ENCODE results near the gene HNF4A.

DNA sequence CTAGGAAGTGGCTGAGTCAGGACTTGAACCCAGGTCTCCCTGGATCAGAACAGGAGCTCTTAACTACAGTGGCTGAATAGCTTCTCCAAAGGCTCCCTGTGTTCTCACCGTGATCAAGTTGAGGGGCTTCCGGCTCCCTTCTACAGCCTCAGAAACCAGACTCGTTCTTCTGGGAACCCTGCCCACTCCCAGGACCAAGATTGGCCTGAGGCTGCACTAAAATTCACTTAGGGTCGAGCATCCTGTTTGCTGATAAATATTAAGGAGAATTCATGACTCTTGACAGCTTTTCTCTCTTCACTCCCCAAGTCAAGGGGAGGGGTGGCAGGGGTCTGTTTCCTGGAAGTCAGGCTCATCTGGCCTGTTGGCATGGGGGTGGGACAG, 75.6 kb downstream of the HNF4A start:
- TF ChIP-seq, protein P1, sequence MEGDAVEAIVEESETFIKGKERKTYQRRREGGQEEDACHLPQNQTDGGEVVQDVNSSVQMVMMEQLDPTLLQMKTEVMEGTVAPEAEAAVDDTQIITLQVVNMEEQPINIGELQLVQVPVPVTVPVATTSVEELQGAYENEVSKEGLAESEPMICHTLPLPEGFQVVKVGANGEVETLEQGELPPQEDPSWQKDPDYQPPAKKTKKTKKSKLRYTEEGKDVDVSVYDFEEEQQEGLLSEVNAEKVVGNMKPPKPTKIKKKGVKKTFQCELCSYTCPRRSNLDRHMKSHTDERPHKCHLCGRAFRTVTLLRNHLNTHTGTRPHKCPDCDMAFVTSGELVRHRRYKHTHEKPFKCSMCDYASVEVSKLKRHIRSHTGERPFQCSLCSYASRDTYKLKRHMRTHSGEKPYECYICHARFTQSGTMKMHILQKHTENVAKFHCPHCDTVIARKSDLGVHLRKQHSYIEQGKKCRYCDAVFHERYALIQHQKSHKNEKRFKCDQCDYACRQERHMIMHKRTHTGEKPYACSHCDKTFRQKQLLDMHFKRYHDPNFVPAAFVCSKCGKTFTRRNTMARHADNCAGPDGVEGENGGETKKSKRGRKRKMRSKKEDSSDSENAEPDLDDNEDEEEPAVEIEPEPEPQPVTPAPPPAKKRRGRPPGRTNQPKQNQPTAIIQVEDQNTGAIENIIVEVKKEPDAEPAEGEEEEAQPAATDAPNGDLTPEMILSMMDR (IDR thresholded peaks at IDR 0.05): no peak
- no peak for TF ChIP-seq EZH2 (IDR thresholded peaks at IDR 0.05; ENCODE audit: borderline replicate concordance, insufficient read depth, low read depth, low read length, poor library complexity, severe bottlenecking)

Measured in B cell (primary cell).